ENCODE results near the gene CHPT1.
"Not testable (repeated sequence)": the region's sequence is repeated elsewhere in the genome, so short reads cannot be mapped to it uniquely, and the experiment has no call there.

Gene CHPT1

DNA sequence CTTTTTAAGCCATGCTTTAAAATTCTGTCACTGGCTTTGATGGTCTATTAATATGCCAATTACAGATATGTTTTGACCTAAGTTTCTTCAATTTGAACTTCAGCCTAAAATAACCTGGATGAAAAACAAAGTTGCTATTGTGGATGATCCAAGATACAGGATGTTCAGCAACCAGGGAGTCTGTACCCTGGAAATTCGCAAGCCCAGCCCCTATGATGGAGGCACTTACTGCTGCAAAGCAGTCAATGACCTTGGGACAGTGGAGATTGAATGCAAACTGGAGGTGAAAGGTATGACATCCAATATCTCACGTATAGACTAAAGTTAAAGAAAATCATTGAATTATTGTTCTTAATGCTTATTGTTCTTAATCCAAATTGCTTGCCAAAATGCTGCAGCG, 17.2 kb upstream of the CHPT1 start (continued):
- no peak for TF ChIP-seq TSHZ2 (CRISPR knock-in tag; IDR thresholded peaks at IDR 0.05)

DNA sequence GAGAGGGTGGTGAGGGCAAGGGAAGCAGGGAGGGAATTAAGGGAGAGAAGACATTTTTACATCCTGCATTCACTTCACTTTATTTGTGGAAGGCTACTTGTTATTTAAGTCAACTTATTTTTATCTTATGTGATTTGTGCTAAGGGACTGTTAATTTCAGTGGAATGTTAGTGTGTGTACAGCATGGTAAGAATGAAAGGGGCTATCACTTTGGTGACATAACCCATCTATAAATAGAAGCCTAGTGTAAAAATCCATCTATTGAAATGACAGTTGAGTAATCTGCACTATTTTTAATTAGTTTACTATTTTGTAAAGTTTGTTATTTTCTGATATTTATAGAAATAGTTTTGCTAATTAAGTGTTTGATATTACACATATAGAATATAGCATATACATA, 16.8 kb upstream of the CHPT1 start:
- TF ChIP-seq ESRRG (CRISPR knock-in tag; IDR thresholded peaks at IDR 0.05) (no peak), SNAI2 (CRISPR knock-in tag; IDR thresholded peaks at IDR 0.05) (no peak), OSR1 (CRISPR knock-in tag; IDR thresholded peaks at IDR 0.05) (no peak), ARNTL (CRISPR knock-in tag; IDR thresholded peaks at IDR 0.05; ENCODE audit: borderline replicate concordance, low read depth) (no peak), TCF4 (CRISPR knock-in tag; IDR thresholded peaks at IDR 0.05; ENCODE audit: borderline replicate concordance) (no peak), ZFP30 (CRISPR knock-in tag; IDR thresholded peaks at IDR 0.05) (no peak), ZNF70 (CRISPR knock-in tag; IDR thresholded peaks at IDR 0.05) (no peak), ZC3H10 (CRISPR knock-in tag; IDR thresholded peaks at IDR 0.05) (no peak), BACH2 (CRISPR knock-in tag; IDR thresholded peaks at IDR 0.05; ENCODE audit: borderline replicate concordance) (no peak), CSDC2 (CRISPR knock-in tag; IDR thresholded peaks at IDR 0.05) (no peak), CSRNP3 (CRISPR knock-in tag; IDR thresholded peaks at IDR 0.05) (no peak), PPARA (CRISPR knock-in tag; IDR thresholded peaks at IDR 0.05; ENCODE audit: borderline replicate concordance) (no peak), POU6F1 (CRISPR knock-in tag; IDR thresholded peaks at IDR 0.05; ENCODE audit: borderline replicate concordance, low read depth) (no peak), ZFP3 (CRISPR knock-in tag; IDR thresholded peaks at IDR 0.05) (no peak), CREB5 (CRISPR knock-in tag; IDR thresholded peaks at IDR 0.05; ENCODE audit: low read depth) (no peak), PATZ1 (CRISPR knock-in tag; IDR thresholded peaks at IDR 0.05; ENCODE audit: borderline replicate concordance) (no peak), RARB (CRISPR knock-in tag; IDR thresholded peaks at IDR 0.05) (no peak), TOX (CRISPR knock-in tag; IDR thresholded peaks at IDR 0.05; ENCODE audit: borderline replicate concordance) (no peak)
- no peak for ATAC-seq

DNA sequence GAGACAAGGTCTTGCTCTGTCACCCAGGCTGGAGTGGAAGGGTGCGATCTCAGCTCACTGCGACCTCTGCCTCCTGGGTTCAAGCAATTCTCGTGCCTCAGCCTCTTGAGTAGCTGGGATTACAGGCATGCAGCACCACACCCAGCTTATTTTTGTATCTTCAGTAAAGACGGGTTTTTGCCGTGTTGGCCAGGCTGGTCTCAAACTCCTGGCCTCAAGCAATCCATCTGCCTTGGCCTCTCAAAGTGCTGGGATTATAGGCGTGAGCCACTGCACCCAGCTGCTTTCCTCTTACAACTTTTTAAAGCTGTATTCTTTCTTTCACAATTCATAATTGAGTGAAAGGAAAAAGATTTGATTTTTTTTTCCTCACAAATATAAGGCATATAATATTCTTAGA, 15.8 kb upstream of the CHPT1 start:
- ATAC-seq, result not testable (repeated sequence)

DNA sequence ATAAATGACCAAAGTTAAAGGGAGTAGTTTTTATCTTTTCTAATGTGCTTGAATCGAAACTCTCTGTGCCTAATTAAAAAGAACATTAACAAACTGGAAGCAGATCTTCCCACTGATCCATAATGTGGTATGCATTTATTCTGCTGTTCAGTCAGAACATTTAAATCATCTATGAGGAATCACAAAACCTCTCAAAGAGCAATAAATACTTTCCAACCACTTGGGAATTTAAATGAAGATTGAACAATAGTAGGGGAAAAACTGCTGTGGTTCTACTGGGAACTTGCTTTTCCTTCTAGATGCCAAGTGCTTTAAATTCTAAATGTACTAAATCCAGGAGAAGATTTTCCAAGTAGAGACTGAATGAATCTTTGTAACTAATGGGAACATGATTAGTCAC, 12.3 kb upstream of the CHPT1 start:
- ATAC-seq, result no peak
- TF ChIP-seq RARB (CRISPR knock-in tag; IDR thresholded peaks at IDR 0.05) (no peak), TSHZ2 (CRISPR knock-in tag; IDR thresholded peaks at IDR 0.05) (no peak), ZNF70 (CRISPR knock-in tag; IDR thresholded peaks at IDR 0.05) (no peak), ZC3H10 (CRISPR knock-in tag; IDR thresholded peaks at IDR 0.05) (no peak), PATZ1 (CRISPR knock-in tag; IDR thresholded peaks at IDR 0.05; ENCODE audit: borderline replicate concordance) (no peak), GLIS3 (CRISPR knock-in tag; IDR thresholded peaks at IDR 0.05) (no peak), POU6F1 (CRISPR knock-in tag; IDR thresholded peaks at IDR 0.05; ENCODE audit: borderline replicate concordance, low read depth) (no peak), ARNTL (CRISPR knock-in tag; IDR thresholded peaks at IDR 0.05; ENCODE audit: borderline replicate concordance, low read depth) (no peak), OSR1 (CRISPR knock-in tag; IDR thresholded peaks at IDR 0.05) (no peak), ESRRG (CRISPR knock-in tag; IDR thresholded peaks at IDR 0.05) (no peak), ISL1 (CRISPR knock-in tag; IDR thresholded peaks at IDR 0.05) (no peak)
